ENCODE results near the gene ZBTB45. TPM values are rescaled to one million over a fixed set of nuclear protein-coding genes. Genes with fewer than 3 reads are reported as not detected.
A peak's percentile ranks its signal among the peaks of the same experiment; 100 is the strongest.

ZBTB45 gene
- total RNA-seq, 3 donors from 2014 or later (not counting 1 experiment from before 2014, with no cell fraction given), result 9.6 to 12.6 (median 9.8) TPM

DNA sequence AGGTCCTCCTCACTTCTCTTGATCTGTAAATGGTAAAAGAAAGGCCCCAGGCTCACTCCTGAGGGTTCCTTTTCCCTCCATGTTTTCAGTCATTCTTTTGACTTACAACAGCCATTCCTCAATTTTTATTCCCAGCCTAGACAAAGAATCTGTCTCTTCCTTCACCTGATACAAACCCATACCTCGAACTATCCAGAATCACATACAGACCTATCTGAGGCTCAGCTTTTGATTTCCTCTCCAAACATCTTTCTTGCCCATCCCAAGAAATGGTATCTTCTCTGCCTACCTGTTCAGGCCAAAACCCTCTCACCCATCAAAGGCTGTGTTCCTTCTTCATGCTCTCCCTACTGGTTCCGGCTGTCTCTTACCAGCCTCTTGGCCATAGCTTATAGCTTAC is 33.0 kb upstream of the ZBTB45 start:
- no peak overlapping the region for H3K27ac ChIP-seq (ENCODE audit: low read length)
- H3K27me3 ChIP-seq (ENCODE audit: control insufficient read depth, insufficient read depth, low read length), result no peaks in the 10 kb centered on the region
- Mint-ChIP-seq H3K9me3 (no peaks in the 10 kb centered on the region), H3K36me3 (no peaks in the 10 kb centered on the region), H3K27me3 (ENCODE audit: low read depth in 2 of 2) (no peaks in the 10 kb centered on the region), H3K4me1 (peaks cover 27 to 45% of the 10 kb centered on the region in 2 donors), H3K4me3 (peak overlapping the region; percentile 2), H3K27ac (peak overlapping the region; percentile 99)
- no peak overlapping the region for H3K4me3 ChIP-seq (ENCODE audit: low read length)
- H3K4me1 ChIP-seq (ENCODE audit: control insufficient read depth, insufficient read depth, low read length), result peaks cover 38% of the 10 kb centered on the region
- TF ChIP-seq, protein P1, sequence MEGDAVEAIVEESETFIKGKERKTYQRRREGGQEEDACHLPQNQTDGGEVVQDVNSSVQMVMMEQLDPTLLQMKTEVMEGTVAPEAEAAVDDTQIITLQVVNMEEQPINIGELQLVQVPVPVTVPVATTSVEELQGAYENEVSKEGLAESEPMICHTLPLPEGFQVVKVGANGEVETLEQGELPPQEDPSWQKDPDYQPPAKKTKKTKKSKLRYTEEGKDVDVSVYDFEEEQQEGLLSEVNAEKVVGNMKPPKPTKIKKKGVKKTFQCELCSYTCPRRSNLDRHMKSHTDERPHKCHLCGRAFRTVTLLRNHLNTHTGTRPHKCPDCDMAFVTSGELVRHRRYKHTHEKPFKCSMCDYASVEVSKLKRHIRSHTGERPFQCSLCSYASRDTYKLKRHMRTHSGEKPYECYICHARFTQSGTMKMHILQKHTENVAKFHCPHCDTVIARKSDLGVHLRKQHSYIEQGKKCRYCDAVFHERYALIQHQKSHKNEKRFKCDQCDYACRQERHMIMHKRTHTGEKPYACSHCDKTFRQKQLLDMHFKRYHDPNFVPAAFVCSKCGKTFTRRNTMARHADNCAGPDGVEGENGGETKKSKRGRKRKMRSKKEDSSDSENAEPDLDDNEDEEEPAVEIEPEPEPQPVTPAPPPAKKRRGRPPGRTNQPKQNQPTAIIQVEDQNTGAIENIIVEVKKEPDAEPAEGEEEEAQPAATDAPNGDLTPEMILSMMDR (IDR thresholded peaks at IDR 0.05), result no peak
- DNase-seq (no peak), ATAC-seq (no peak)
- 85% methylated on average over 2 of the region's 2 CpGs for WGBS (ENCODE audit: insufficient coverage)
- intact Hi-C loops (cut with micrococcal nuclease), result no loop called here
- H3K9me3 ChIP-seq (ENCODE audit: control insufficient read depth, insufficient read depth, low read length), result no peaks in the 10 kb centered on the region
- peaks cover 71% of the 10 kb centered on the region for H3K36me3 ChIP-seq (ENCODE audit: control insufficient read depth, insufficient read depth, low read length)

DNA sequence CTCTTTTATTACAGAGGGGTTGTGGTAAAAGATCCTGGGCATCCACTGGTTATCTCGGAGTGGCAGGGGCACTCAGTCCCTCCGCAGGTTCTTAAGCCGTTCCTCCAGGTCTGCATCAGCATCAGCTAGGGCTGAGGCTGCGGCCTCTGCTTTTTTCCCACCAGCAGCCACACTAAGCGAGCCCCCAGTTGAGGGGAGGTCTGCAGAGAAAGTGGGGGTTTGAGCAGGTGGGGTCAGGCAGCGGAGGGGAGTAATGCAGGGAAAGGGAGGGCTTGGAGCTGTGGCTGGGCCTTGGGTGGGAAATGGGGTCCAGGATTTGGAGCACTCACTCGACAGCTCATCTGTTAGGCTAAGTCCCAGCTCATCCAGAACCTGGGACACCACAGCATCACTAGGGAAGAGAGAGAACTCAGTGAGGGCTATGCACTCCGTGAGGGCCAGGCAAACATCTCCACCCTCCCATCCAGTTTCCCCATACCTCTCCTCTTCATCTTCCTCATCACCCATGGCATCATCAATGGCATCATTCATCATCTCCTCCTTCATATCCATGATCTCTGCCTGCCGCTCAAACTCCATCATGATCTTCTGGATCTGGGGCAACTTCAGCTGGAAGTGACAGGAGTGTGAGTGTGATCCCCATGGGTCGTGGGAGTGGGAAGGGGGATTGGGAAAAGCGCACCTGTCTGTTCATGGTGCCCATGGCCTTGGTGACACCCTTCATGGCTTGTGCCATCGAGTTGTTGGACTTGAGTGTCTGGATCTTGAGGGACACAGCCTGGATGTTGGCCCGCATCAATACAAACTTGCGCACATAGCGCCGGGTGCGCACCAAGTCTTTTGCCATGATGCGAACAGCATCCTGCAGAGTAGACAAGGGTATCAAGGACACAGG is 32.2 kb upstream of the ZBTB45 start:
- peaks cover 74% of the 10 kb centered on the region for H3K36me3 ChIP-seq (ENCODE audit: control insufficient read depth, insufficient read depth, low read length)
- TF ChIP-seq, protein P1 (IDR thresholded peaks at IDR 0.05), result no peak
- H3K27ac ChIP-seq (ENCODE audit: low read length), result no peak overlapping the region
- H3K9me3 ChIP-seq (ENCODE audit: control insufficient read depth, insufficient read depth, low read length), result no peaks in the 10 kb centered on the region
- Mint-ChIP-seq H3K36me3 (no peaks in the 10 kb centered on the region), H3K9me3 (no peaks in the 10 kb centered on the region), H3K27me3 (ENCODE audit: low read depth in 2 of 2) (no peaks in the 10 kb centered on the region), H3K4me1 (peaks cover 23 to 39% of the 10 kb centered on the region in 2 donors), H3K4me3 (no peak overlapping the region), H3K27ac (peak overlapping the region; percentile 99)
- 96% methylated on average over 17 of the region's 18 CpGs for WGBS (ENCODE audit: insufficient coverage)
- H3K4me3 ChIP-seq (ENCODE audit: low read length), result no peak overlapping the region
- no peak for DNase-seq
- peaks cover 30% of the 10 kb centered on the region for H3K4me1 ChIP-seq (ENCODE audit: control insufficient read depth, insufficient read depth, low read length)
- no peak for ATAC-seq
- intact Hi-C loops (cut with micrococcal nuclease), result no loop called here
- no peaks in the 10 kb centered on the region for H3K27me3 ChIP-seq (ENCODE audit: control insufficient read depth, insufficient read depth, low read length)

DNA sequence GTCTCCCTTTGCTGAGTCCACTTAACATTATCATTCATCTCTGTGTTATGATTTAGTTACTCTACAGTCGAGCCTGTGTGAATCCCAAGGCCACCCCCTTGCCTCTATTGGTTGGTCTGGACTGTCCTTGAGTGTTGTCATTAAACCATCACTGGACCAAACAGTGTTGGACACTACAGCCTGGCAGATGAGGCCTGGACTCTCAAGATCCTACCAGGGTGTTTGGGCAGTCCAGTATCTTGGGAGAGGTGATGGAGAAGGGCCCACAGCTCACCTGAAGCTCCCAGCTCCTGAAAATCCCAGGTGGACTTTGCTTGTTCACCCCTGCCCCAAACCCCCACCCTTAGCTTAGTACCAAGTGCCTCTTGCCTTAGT is 31.5 kb upstream of the ZBTB45 start:
- intact Hi-C loops (cut with micrococcal nuclease), result no loop called here
- DNase-seq (peak in 1 of 2 donors; percentile 17), ATAC-seq (no peak)
- no peaks in the 10 kb centered on the region for H3K36me3 Mint-ChIP-seq
- 63% methylated on average over 1 of the region's 1 CpG for WGBS (ENCODE audit: insufficient coverage)
- Histone ChIP-seq H3K27ac (ENCODE audit: low read length) (no peak overlapping the region), H3K4me1 (ENCODE audit: control insufficient read depth, insufficient read depth, low read length) (peaks cover 31% of the 10 kb centered on the region), H3K27me3 (ENCODE audit: control insufficient read depth, insufficient read depth, low read length) (no peaks in the 10 kb centered on the region), H3K36me3 (ENCODE audit: control insufficient read depth, insufficient read depth, low read length) (peaks cover 74% of the 10 kb centered on the region), H3K9me3 (ENCODE audit: control insufficient read depth, insufficient read depth, low read length) (no peaks in the 10 kb centered on the region), H3K4me3 (ENCODE audit: low read length) (no peak overlapping the region)
- H3K4me1 Mint-ChIP-seq, result peaks cover 30 to 39% of the 10 kb centered on the region in 2 donors
- H3K27ac Mint-ChIP-seq, result peak overlapping the region; percentile 16 to 44
- no peaks in the 10 kb centered on the region for H3K27me3 Mint-ChIP-seq (ENCODE audit: low read depth in 2 of 2)
- no peak overlapping the region for H3K4me3 Mint-ChIP-seq
- no peaks in the 10 kb centered on the region for H3K9me3 Mint-ChIP-seq
- TF ChIP-seq, protein P1 (IDR thresholded peaks at IDR 0.05), result no peak

Data from natural killer cell (primary cell).